DOHH2 (cell line): ENCODE data around the gene PIGL.

Experiments used
- H3F3A ChIP-seq: fragments of 200-600 bp; sonication (generic), shearing (Covaris generic); 2 replicates; pipeline ENCODE4 v1.6.0; 2016; ENCODE audit warnings: antibody characterized with exemption, mild to moderate bottlenecking; ENCODE audit not compliant: control insufficient read depth, insufficient read depth
- H3K27ac ChIP-seq: fragments of 200-600 bp; sonication (generic); 2 replicates; pipeline ENCODE4 v1.5.1; 2014; ENCODE audit warnings: low read depth, mild to moderate bottlenecking, low read length, moderate library complexity
- H3K27me3 ChIP-seq: fragments of 200-600 bp; sonication (generic); 2 replicates; pipeline ENCODE4 v1.6.1; 2014; ENCODE audit warnings: mild to moderate bottlenecking, low read length, mixed read lengths; ENCODE audit not compliant: control insufficient read depth
- H3K36me3 ChIP-seq: fragments of 200-600 bp; sonication (generic); 2 replicates; pipeline ENCODE4 v1.6.1; 2014; ENCODE audit warnings: mild to moderate bottlenecking, low read length, moderate library complexity, mixed read lengths; ENCODE audit not compliant: control insufficient read depth
- H3K4me1 ChIP-seq: fragments of 200-600 bp; sonication (generic); 2 replicates; pipeline ENCODE4 v1.6.1; 2014; ENCODE audit warnings: mild to moderate bottlenecking, low read length, mixed read lengths; ENCODE audit not compliant: control insufficient read depth
- H3K4me2 ChIP-seq: fragments of 200-600 bp; sonication (generic); 2 replicates; pipeline ENCODE4 v1.6.0; 2014; ENCODE audit warnings: mild to moderate bottlenecking, low read length, moderate library complexity
- H3K4me3 ChIP-seq: fragments of 200-600 bp; sonication (generic); 2 replicates; pipeline ENCODE4 v1.5.1; 2014; ENCODE audit warnings: mild to moderate bottlenecking, low read length, mixed read lengths
- H3K79me2 ChIP-seq: fragments of 200-600 bp; sonication (generic); 2 replicates; pipeline ENCODE4 v1.6.1; 2014; ENCODE audit warnings: mild to moderate bottlenecking, low read length, mixed read lengths; ENCODE audit not compliant: control insufficient read depth
- H3K9me2 ChIP-seq: fragments of 200-600 bp; sonication (generic); replicated peaks from 2 replicates; pipeline ENCODE4 v1.6.1; 2014; ENCODE audit warnings: mild to moderate bottlenecking, low read length, mixed read lengths; ENCODE audit not compliant: control insufficient read depth
- H3K9me3 ChIP-seq: fragments of 200-600 bp; sonication (generic); 2 replicates; pipeline ENCODE4 v1.6.1; 2014; ENCODE audit warnings: antibody characterized with exemption, low read length, mixed read lengths; ENCODE audit not compliant: control insufficient read depth, insufficient read depth
- H4K20me1 ChIP-seq: fragments of 200-600 bp; sonication (generic); 2 replicates; pipeline ENCODE4 v1.6.0; 2014; ENCODE audit warnings: low read depth, mild to moderate bottlenecking, antibody characterized with exemption, low read length, moderate library complexity; ENCODE audit not compliant: control insufficient read depth, insufficient read depth
- CTCF ChIP-seq: fragments of 200-600 bp; sonication (generic); IDR thresholded peaks from one replicate; pipeline ENCODE4 v1.5.1; 2014; ENCODE audit warnings: antibody characterized with exemption, mild to moderate bottlenecking, low read depth, low read length; ENCODE audit not compliant: poor library complexity, severe bottlenecking
- EZH2phosphoT487 ChIP-seq: fragments of 200-600 bp; sonication (generic); IDR thresholded peaks from 2 replicates; pipeline ENCODE4 v1.6.1; 2017; ENCODE audit warnings: borderline replicate concordance, mild to moderate bottlenecking, antibody characterized with exemption, low read length, moderate library complexity, mixed read lengths

Gene PIGL

GRCh38 chr17:16287563-16288027, 70.6 kb downstream of the PIGL start:
- no peaks in the 10 kb centered on the region for H3K27me3 ChIP-seq
- no peaks in the 10 kb centered on the region for H4K20me1 ChIP-seq
- H3K27ac ChIP-seq, result peak overlapping the region; percentile 85
- peaks cover 17% of the 10 kb centered on the region for H3F3A ChIP-seq
- H3K9me2 ChIP-seq, result no peaks in the 10 kb centered on the region
- H3K4me3 ChIP-seq, result peak overlapping the region; percentile 73
- H3K9me3 ChIP-seq, result no peaks in the 10 kb centered on the region
- TF ChIP-seq CTCF (no peak), EZH2phosphoT487 (no peak)
- H3K4me2 ChIP-seq, result peak overlapping the region; percentile 96
- no peaks in the 10 kb centered on the region for H3K79me2 ChIP-seq
- H3K36me3 ChIP-seq, result no peaks in the 10 kb centered on the region
- H3K4me1 ChIP-seq, result peaks cover 53% of the 10 kb centered on the region

DNA sequence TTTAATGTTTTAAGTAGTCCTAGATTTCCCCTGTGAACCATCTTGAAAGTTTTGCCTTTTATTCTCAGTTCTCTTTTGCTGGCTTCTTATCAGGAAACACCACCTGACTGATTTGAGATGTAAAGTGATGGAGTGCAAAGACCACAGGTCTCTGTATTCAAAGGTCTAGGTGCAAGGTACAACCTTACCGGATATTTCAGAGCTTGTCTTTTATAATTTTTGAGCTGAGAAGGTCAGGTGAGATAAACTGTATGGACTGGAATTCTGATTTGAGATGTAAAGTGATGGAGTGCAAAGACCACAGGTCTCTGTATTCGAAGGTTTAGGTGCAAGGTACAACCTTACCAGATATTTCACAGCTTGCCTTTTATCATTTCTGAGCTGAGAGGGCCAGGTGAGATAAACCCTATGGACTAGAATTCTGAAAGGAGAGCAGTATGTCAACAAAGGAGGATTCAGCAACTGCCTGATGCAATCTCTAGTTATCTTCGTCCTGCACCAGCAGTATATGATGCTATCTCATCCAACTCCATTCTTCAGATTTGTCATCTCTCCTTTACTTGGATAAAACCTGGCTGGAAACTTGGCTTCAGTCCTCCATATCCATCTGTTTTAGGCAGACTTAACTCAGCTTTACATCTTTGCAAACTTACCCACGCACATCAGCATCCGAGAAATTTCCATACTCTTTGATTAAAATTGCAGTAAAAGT, 72.0 kb downstream of the PIGL start:
- Histone ChIP-seq H3K9me3 (no peaks in the 10 kb centered on the region), H3K4me2 (no peak overlapping the region)
- TF ChIP-seq CTCF (no peak), EZH2phosphoT487 (no peak)

DNA sequence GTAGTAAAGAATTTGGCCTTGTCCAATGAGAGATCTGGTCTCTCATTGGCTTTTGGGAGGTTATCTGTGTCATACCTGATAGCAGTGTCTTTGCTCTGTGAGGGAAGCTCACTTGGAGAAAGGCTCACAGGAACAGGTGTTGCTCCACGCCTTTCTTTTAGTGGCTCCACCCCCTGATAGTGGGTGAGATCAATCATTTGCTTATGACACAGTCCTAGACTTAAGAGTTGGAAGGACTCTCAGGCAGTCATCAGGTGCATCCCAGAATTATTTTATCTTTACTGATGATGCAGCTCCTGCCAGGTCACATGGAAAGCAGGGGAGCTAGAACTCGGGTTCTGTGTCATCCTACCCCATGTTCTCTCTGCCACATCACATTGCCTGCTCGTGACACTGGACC, 76.9 kb downstream of the PIGL start:
- H4K20me1 ChIP-seq, result no peaks in the 10 kb centered on the region
- no peaks in the 10 kb centered on the region for H3K79me2 ChIP-seq
- no peaks in the 10 kb centered on the region for H3K36me3 ChIP-seq
- H3K4me1 ChIP-seq, result peaks cover 14% of the 10 kb centered on the region
- no peaks in the 10 kb centered on the region for H3F3A ChIP-seq
- H3K9me3 ChIP-seq, result no peaks in the 10 kb centered on the region
- no peak overlapping the region for H3K27ac ChIP-seq
- no peaks in the 10 kb centered on the region for H3K9me2 ChIP-seq
- TF ChIP-seq EZH2phosphoT487, result no peak
- no peak for TF ChIP-seq CTCF
- no peak overlapping the region for H3K4me2 ChIP-seq
- no peak overlapping the region for H3K4me3 ChIP-seq
- H3K27me3 ChIP-seq, result no peaks in the 10 kb centered on the region

More for the DNA sequence above, 72.0 kb downstream of the PIGL start:
- Histone ChIP-seq H3K4me1 (peaks cover 53% of the 10 kb centered on the region), H3K36me3 (no peaks in the 10 kb centered on the region), H3K4me3 (no peak overlapping the region), H3K79me2 (no peaks in the 10 kb centered on the region), H3K9me2 (no peaks in the 10 kb centered on the region), H3F3A (peaks cover 17% of the 10 kb centered on the region), H3K27me3 (no peaks in the 10 kb centered on the region), H4K20me1 (no peaks in the 10 kb centered on the region), H3K27ac (no peak overlapping the region)
